Activated gamma-delta T cell treated with Interleukin-2 at 50 U/mL for 16 hours (primary cell): ENCODE results near the gene FDX1.
"Not testable (repeated sequence)": the region's sequence is repeated elsewhere in the genome, so short reads cannot be mapped to it uniquely, and the experiment has no call there.

Experiments
- DNase-seq: peaks from one replicate; pipeline ENCODE4 v3.0.0-alpha.2; 2020

The FDX1 gene, protein sequence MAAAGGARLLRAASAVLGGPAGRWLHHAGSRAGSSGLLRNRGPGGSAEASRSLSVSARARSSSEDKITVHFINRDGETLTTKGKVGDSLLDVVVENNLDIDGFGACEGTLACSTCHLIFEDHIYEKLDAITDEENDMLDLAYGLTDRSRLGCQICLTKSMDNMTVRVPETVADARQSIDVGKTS

DNA sequence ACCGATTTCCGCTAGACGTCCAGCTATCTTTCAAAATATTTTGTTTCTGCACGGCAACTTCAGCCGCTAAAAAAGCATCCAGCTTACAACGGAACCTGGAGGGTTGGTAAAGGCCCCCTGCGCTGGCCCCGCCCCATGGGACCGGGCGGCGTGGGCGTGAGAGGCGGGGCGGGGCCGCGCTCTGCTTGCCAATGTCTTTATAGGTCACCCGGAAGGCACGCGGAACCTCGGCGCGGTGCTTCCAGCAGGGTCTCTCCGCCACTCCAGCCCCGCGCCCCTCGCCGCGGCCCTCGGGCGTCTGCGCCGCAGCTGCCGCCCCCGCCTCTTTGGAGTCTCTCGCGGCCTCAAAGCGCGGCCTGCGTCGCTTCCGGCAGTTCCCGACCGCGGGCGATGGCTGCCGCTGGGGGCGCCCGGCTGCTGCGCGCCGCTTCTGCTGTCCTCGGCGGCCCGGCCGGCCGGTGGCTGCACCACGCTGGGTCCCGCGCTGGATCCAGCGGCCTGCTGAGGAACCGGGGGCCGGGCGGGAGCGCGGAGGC, at the start of gene FDX1:
Gene FDX1 (plus strand): TSS at position 218 of the 536 bp plus-strand sequence. CDS start 173 bp downstream, at position 391.
- peak; percentile 74 for DNase-seq

DNA sequence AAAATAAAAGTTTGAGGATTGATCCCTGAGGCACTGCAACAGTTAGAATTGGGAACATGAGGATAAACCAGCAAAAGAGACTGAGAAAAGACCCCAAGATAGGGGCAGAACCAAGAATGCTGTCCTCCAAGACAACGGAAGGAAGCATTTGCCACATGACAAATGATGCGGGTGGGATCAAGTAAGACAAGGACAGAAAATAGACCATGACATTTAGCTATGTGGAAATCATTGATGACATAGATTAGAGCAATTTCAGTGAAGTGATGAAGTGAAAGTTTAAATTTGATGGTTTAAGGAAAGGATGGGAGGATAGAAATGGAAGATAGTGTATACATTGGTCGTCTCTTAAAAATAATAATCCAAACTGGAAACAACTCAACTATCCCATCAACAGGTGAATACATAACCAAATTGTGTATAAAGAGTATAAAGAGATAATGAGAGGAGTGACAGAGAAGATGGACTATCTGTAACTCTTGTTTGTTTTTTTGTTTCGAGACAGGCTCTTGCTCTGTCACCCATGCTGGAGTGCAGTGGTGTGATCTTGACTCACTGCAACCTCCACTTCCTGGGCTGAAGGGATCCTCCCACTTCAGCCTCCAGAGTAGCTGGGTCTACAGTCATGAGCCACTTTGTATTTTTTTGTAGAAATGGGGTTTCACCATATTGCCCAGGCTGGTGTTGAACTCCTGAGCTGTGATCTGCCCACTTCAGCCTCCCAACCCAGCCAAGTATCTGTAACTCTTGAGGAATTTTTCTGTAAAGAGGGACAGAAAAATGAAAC, 48.7 kb upstream of the FDX1 start:
- no peak for DNase-seq

DNA sequence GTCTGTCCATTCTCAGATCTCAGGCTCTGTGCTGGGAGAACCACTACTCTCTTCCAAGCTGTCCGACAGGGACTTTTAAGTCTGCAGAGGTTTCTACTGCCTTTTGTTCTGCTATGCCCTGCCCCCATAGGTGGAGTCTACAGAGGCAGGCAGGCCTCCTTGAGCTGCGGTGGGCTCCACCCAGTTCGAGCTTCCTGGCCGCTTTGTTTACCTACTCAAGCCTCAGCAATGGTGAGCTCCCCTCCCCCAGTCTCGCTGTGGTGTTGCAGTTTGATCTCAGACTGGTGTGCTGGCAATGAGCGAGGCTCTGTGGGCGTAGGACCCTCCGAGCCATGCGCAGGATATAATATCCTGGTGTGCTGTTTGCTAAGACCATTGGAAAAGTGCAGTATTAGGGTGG, 41.5 kb upstream of the FDX1 start:
- not testable (repeated sequence) for DNase-seq

- no peak for DNase-seq
These were observed 39.8 kb upstream of the FDX1 start for GRCh38 chr11:110389965-110390364.

GRCh38 chr11:110392056-110392455, 37.7 kb upstream of the FDX1 start:
- DNase-seq = no peak

GRCh38 chr11:110397668-110398286, 32.0 kb upstream of the FDX1 start:
- DNase-seq = not testable (repeated sequence)

- not testable (repeated sequence) for DNase-seq
These were observed 26.2 kb upstream of the FDX1 start for GRCh38 chr11:110403585-110403984.

DNA sequence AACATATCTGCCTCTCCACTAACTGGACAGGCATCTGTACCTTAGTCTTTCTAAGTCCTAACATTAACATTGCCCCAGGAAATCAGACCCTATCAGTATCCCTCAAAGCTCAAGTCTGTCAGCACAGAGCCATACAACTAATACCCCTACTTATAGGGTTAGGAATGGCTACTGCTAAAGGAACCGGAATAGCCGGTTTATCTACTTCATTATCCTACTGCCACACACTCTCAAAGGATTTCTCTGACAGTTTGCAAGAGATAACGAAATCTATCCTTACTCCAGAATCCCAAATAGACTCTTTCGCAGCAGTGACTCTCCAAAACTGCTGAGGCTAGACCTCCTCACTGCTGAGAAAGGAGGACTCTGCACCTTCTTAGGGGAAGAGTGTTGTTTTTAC, 24.1 kb upstream of the FDX1 start:
- not testable (repeated sequence) for DNase-seq

DNA sequence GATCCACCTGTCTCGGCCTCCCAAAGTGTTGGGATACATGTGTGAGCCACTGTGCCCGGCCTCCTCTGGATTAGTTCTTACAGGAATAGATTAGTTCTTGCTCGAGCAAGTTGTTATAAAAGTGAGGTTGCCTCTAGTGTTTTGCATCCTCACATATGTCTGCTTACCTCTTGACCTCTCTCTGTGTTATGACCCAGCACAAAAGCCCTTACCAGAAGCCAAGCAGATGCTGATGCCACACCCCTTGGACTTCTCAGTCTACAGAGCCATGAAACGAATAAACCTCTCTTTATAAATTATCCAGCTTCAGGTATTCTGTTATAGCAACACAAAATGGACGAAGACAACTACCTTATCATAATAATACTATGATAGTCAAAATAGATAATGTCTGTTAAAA, 22.4 kb upstream of the FDX1 start:
- no peak for DNase-seq

- DNase-seq = no peak
These were observed 20.6 kb upstream of the FDX1 start for GRCh38 chr11:110409174-110409573.

DNA sequence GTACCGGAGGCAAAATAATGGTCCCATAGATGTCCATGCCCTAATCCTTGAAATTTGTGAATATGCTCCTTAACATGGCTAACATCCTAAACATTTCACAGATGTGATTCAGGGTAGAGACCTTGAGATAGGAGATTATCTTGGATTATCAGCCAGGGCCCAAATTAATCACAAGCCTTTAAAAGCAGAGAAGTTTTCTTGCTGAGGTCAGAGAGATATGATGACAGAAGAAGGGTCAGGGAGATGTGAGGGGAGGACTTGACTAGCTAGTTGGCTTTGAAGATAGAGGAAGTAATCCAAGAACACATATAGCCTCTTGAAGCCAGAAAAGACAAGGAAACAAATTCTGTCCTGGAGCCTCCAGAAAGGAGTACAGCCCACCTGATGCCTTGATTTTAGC, 19.1 kb upstream of the FDX1 start:
- no peak for DNase-seq

DNA sequence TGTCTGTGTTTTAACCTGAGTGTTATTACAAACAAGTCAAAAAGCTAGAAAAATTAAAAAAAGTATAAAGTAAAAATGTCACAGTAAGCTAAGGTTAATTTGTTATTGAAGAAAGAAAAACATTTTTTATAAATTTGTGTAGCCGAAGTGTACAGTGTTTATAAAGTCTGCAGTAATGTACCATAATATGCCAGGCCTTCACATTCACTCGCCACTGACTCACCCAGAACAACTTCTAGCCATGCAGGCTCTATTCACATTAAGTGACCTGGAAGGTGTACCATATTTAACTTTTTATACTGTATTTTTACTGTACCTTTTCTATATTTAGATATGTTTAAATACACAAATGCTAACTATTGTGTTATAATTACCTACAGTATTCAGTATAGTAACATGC, 14.7 kb upstream of the FDX1 start:
- DNase-seq = no peak

DNA sequence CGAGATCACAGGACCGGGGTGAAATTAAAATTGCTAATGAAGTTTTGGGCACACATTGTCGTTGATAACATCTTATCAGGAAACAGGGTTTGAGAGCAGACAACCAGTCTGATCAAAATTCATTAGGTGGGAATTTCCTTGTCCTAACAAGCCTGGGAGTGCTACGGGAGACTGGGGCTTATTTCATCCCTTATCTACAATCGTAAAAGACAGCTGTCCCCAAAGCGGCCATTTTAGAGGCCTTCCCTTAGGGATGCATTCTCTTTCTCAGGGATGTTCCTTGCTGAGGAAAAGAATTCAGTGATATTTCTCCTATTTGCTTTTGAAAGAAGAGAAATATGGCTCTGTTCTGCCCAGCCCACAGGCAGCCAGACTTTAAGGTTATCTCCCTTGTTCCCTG, 8.1 kb upstream of the FDX1 start:
- DNase-seq = not testable (repeated sequence)

- no peak for DNase-seq
These were observed 7.3 kb upstream of the FDX1 start for GRCh38 chr11:110422306-110422905.

- DNase-seq = no peak
These were observed 4.8 kb upstream of the FDX1 start for GRCh38 chr11:110424775-110425444.

DNA sequence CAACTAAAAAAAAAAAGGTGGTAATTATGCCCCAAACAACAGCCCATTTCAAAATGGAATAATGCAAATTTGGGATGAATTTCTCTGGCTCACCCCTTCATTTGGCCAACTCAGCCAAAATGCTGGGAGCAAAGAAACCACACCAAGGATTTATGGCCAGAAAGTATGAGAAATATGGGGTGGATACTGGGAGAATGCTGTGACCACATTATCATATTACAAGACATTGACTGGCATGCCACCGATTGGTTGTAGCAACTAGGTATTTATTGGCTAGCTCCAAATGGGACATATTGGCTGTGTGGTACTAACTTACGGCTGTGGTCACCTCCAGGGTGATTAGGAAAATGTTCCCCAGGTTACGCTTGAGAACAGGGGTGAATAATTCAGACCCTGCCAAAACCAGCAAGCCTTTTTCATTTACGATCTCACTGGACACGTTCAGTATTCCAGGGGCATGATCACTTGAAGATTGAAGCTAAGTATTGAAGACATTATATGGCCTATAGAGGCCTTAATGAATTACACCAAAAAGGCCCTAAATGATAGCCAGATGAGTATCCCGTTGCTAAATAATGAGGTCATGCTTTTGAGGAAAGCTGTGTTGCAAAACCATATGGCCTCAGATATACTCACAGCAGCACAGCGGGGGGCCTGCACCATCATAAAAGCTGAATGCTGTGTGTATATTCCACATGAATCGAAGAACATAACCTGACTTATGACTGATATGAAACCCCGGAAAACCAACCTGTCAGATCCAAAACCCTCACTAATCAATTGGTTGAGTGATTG, 3.8 kb upstream of the FDX1 start:
- no peak for DNase-seq

DNA sequence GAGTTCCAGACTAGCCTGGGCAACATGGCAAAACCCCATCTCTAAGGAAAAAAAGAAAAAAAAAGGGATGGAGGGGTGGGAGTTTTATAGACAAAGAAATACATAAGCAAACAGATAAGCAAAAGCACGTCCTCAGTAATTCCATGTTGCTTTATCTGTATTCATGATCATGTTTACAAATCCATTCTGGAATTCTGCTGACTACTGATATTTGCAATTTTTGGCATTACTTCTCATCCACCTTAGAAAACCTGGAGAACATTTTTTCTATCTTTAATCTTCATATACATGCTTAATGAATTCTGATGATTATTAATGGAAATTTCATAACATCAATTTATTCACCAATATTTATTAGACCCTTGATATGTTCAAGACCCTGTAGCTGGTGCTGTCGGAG, 1.7 kb upstream of the FDX1 start:
- no peak for DNase-seq

- DNase-seq = no peak
These were observed 605 bp upstream of the FDX1 start for GRCh38 chr11:110428956-110429730.

DNA sequence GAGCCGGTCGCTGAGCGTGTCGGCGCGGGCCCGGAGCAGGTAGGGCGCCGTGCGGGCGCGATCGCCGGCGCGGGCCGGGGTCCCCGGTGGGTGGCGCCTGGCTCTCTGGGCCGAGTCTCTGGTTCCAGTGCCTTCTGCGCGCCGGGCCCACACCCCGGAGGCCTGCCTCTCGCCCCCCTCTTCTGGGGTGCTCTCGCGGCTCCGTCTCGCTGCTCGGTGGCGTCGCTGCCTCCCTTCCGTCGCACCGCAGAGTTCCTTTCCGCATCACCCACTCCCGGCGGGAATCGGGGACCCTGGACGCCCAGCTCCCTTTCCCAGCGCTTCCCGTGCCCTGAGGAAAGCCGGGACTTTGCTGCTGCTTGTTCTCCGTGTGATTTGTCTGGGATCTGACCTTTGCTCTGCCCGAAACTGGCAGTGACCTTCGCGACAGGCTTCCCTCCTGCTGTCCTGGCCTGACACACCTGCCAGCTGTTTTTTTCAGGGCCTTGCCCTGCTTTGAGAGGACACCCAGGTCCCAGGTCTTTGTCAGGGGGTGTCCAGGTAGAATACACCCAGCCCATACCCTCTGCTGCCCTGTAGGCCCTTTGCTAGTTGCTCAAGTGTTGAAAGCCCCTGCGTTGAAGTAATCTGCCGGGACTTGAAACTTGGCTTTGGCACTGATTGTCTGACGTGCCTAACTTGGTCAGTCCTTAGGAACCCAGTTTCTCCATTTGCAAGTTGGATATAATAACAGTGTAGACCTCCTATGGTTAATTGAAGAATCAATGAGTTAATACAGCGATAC, 711 bp downstream of the FDX1 start:
- peak; percentile 42 for DNase-seq

DNA sequence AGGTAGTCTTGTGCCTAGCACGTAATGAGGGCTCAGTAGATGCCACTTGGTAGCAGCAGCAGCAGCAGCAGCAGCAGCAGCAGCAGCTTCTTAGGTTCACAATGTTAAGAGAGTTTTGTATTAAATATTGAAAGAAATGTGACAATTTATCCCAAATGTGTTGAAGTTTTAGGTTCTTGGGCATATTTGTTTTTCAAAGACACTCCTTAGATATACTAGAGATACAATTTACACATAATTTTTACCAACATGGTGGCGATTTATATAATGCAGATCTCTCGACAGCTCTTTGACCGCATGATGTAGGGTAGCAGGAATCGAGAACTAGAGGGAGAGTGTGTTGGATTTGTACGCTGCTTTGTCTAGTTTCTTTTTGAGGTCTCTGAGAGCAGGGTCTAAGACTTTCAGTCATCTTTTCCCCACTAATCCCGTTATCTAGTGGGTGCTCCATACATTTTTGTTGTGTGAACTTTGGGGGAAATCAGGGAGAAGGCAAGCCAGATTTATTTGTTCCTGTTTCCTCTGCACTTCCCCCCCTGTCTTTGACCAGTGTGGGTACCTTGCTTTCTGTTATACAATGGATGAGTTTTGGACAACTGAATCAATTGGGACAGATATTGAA, 1.4 kb downstream of the FDX1 start:
- no peak for DNase-seq
